ENCODE data around the gene DTX2.
"Not testable (repeated sequence)": the region's sequence is repeated elsewhere in the genome, so short reads cannot be mapped to it uniquely, and the experiment has no call there.

DNA sequence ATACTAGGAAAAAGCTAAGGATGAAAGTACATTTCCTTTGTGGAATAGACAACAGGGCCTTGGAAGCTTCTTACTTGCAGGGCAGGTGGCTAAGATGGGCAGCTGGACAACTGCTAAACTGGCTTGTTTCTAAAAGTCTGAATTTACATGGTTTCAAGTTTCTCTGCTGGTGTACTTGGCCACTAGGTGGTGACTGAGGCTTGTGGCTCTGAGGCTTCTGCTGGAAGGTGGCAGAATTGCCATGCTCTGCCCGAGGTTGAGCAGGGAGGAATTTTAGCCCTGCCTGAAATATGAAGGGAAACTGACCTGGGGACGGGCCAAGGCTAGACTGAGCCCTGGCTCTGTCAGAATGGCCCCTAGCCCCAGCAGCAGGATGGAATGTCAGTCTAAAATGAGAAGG is 23.6 kb upstream of the DTX2 start:
- TF ChIP-seq, protein P1, sequence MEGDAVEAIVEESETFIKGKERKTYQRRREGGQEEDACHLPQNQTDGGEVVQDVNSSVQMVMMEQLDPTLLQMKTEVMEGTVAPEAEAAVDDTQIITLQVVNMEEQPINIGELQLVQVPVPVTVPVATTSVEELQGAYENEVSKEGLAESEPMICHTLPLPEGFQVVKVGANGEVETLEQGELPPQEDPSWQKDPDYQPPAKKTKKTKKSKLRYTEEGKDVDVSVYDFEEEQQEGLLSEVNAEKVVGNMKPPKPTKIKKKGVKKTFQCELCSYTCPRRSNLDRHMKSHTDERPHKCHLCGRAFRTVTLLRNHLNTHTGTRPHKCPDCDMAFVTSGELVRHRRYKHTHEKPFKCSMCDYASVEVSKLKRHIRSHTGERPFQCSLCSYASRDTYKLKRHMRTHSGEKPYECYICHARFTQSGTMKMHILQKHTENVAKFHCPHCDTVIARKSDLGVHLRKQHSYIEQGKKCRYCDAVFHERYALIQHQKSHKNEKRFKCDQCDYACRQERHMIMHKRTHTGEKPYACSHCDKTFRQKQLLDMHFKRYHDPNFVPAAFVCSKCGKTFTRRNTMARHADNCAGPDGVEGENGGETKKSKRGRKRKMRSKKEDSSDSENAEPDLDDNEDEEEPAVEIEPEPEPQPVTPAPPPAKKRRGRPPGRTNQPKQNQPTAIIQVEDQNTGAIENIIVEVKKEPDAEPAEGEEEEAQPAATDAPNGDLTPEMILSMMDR (IDR thresholded peaks at IDR 0.05), result peak in 3 of 4 experiments; percentile 54 to 80 (median 68)
- not testable (repeated sequence) for TF ChIP-seq EP300, POLR2A, POLR2AphosphoS5 (IDR thresholded peaks at IDR 0.05)

All from gastroesophageal sphincter (tissue), 3 donors.